ENCODE results near the gene SEM1.

- TF ChIP-seq FOXA1 (IDR thresholded peaks at IDR 0.05; ENCODE audit: borderline replicate concordance) (no peak), XRCC4 (IDR thresholded peaks at IDR 0.05; ENCODE audit: extremely low read depth, insufficient read depth, insufficient read length) (no peak), KAT8 (IDR thresholded peaks at IDR 0.05; ENCODE audit: low read depth) (no peak), EHMT2 (IDR thresholded peaks at IDR 0.05) (no peak), MCM5 (IDR thresholded peaks at IDR 0.05; ENCODE audit: low read depth) (no peak), CHD1 (IDR thresholded peaks at IDR 0.05; ENCODE audit: low read length) (no peak), ARNT (IDR thresholded peaks at IDR 0.05) (no peak), BMI1 (IDR thresholded peaks at IDR 0.05; ENCODE audit: low read length) (no peak), MXI1 (IDR thresholded peaks at IDR 0.05; ENCODE audit: low read depth, low read length) (no peak), ZNF707 (CRISPR knock-in tag; conservative IDR thresholded peaks at IDR 0.05) (no peak), FIP1L1 (IDR thresholded peaks at IDR 0.05; ENCODE audit: low read depth, low read length, poor library complexity, severe bottlenecking) (no peak), DACH1 (IDR thresholded peaks at IDR 0.05; ENCODE audit: partially characterized antibody) (no peak)
- TF ChIP-seq, protein P1, sequence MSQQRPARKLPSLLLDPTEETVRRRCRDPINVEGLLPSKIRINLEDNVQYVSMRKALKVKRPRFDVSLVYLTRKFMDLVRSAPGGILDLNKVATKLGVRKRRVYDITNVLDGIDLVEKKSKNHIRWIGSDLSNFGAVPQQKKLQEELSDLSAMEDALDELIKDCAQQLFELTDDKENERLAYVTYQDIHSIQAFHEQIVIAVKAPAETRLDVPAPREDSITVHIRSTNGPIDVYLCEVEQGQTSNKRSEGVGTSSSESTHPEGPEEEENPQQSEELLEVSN (IDR thresholded peaks at IDR 0.05; ENCODE audit: borderline replicate concordance in 1 of 2, extremely low read depth in 1 of 2, insufficient read depth in 1 of 2, insufficient read length in 1 of 2, low read depth in 1 of 2, low read length in 1 of 2, poor library complexity in 1 of 2, severe bottlenecking in 1 of 2), result no peak
- TF ChIP-seq, protein P2, sequence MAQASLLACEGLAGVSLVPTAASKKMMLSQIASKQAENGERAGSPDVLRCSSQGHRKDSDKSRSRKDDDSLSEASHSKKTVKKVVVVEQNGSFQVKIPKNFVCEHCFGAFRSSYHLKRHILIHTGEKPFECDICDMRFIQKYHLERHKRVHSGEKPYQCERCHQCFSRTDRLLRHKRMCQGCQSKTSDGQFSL (CRISPR knock-in tag; IDR thresholded peaks at IDR 0.05), result no peak
- TF ChIP-seq, protein P2 (tag; IDR thresholded peaks at IDR 0.05), result no peak
Measured at GRCh38 chr7:96701258-96701657, 8.4 kb downstream of the SEM1 start.
